ENCODE data around the gene DRD1. TPM values are rescaled to one million over a fixed set of nuclear protein-coding genes. Genes with fewer than 3 reads are reported as not detected.
A peak's percentile ranks its signal among the peaks of the same experiment; 100 is the strongest.

The DRD1 gene
- total and polyA plus RNA-seq, 2 of the 4 experiments (the other 2 are of a cell fraction), result 0.18 to 0.19 TPM

DNA sequence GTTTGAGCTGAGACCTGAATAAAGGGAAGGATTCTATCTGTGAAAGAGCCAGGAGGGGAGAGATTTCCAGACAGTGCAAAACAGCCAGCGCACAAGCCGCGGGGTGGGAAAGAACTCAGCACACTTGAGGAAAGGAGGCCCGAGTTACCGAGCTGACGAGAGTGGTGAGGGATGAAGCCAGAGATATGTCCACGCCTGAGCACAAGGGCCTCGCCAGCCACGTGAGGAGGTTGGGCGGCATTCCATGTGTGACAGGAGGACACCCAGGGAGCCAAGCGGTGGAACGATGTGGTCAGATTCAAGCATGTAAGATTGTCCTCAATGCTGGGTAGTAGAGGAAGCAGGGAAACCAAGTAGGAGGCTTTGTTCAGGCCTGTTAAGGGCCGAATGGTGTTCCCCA is 17.4 kb upstream of the DRD1 start:
- dilution Hi-C loops (cut with HindIII; ENCODE audit: low sequenced_read_pairs, unreplicated experiment) (no loop called here), in situ Hi-C loops (cut with MboI; ENCODE audit: low sequenced_read_pairs) (no loop called here), intact Hi-C loops (cut with micrococcal nuclease) (no loop called here)
- CTCF ChIA-PET, result no interaction called here
- Histone ChIP-seq H3K36me3 (ENCODE audit: control insufficient read depth, insufficient read depth, low read length) (no peaks in the 10 kb centered on the region), H3K9me3 (ENCODE audit: control insufficient read depth, insufficient read depth, low read length) (no peaks in the 10 kb centered on the region), H3K4me1 (ENCODE audit: control insufficient read depth, insufficient read depth, low read length) (no peaks in the 10 kb centered on the region), H2BK5ac (ENCODE audit: low read depth, low read length, poor library complexity, severe bottlenecking) (no peak overlapping the region), H2BK15ac (ENCODE audit: low read depth, low read length) (no peak overlapping the region), H4K91ac (ENCODE audit: insufficient read depth, low read depth, low read length) (no peak overlapping the region), H2AFZ (replicated peaks; ENCODE audit: low read length, poor library complexity) (no peak overlapping the region), H4K20me1 (ENCODE audit: insufficient read depth, low read length) (no peaks in the 10 kb centered on the region), H2BK120ac (ENCODE audit: low read depth, low read length) (no peak overlapping the region), H3K23ac (ENCODE audit: low read depth, low read length) (no peak overlapping the region), H3K9ac (ENCODE audit: low read depth, low read length) (no peak overlapping the region), H3K27me3 (ENCODE audit: control insufficient read depth, insufficient read depth, low read length) (peaks cover 8% of the 10 kb centered on the region; the same call in 1 of the 2 replicates), H3K14ac (replicated peaks; ENCODE audit: low read depth, low read length) (no peak overlapping the region), H3K79me1 (ENCODE audit: low read depth in 1 of 2, low read length in 2 of 2) (no peaks in the 10 kb centered on the region), H2AK5ac (ENCODE audit: low read depth, low read length) (no peak overlapping the region), H4K5ac (ENCODE audit: low read depth, low read length) (no peak overlapping the region), H3K56ac (ENCODE audit: extremely low read depth, insufficient read depth, low read length) (no peak overlapping the region), H2BK20ac (ENCODE audit: low read depth, low read length) (no peak overlapping the region), H3K4ac (ENCODE audit: low read depth, low read length) (no peak overlapping the region), H3K4me3 (ENCODE audit: insufficient read depth, low read depth, low read length) (no peak overlapping the region), H3K18ac (ENCODE audit: low read depth, low read length) (no peak overlapping the region), H3K27ac (ENCODE audit: insufficient read depth, low read length) (no peak overlapping the region), H3K9me1 (ENCODE audit: insufficient read depth, low read length) (no peaks in the 10 kb centered on the region), H2AK9ac (replicated peaks; ENCODE audit: low read depth, low read length, poor library complexity) (peak overlapping the region; percentile 46), H3K4me2 (ENCODE audit: low read depth, low read length) (no peak overlapping the region), H4K8ac (ENCODE audit: low read depth in 2 of 2, low read length in 2 of 2) (no peak overlapping the region)
- POLR2A ChIA-PET (ENCODE audit: unreplicated experiment), result no interaction called here
- no TSS peak for BruUV-seq (replicated peaks)
- no peak for ATAC-seq (ENCODE audit: low read depth)
- no peak for TF ChIP-seq CEBPB (IDR thresholded peaks at IDR 0.05; ENCODE audit: low read depth, low read length)
- TF ChIP-seq SMC3 (IDR thresholded peaks at IDR 0.05; ENCODE audit: low read depth, low read length), result no peak
- no peak for TF ChIP-seq RFX5 (IDR thresholded peaks at IDR 0.05; ENCODE audit: low read depth, low read length)
- TF ChIP-seq POLR2A (IDR thresholded peaks at IDR 0.05; ENCODE audit: low read depth, low read length), result no peak
- TF ChIP-seq MXI1 (IDR thresholded peaks at IDR 0.05; ENCODE audit: borderline replicate concordance, low read depth, low read length), result no peak
- TF ChIP-seq NFE2L2 (IDR thresholded peaks at IDR 0.05; ENCODE audit: low read depth, low read length), result no peak
- no peak for TF ChIP-seq MAFK (IDR thresholded peaks at IDR 0.05; ENCODE audit: low read depth, low read length)
- TF ChIP-seq CHD1 (IDR thresholded peaks at IDR 0.05; ENCODE audit: low read depth, low read length), result no peak
- no peak for TF ChIP-seq FOS (IDR thresholded peaks at IDR 0.05; ENCODE audit: low read depth, low read length)
- TF ChIP-seq BHLHE40 (IDR thresholded peaks at IDR 0.05; ENCODE audit: low read depth, low read length), result no peak
- TF ChIP-seq, protein P1, sequence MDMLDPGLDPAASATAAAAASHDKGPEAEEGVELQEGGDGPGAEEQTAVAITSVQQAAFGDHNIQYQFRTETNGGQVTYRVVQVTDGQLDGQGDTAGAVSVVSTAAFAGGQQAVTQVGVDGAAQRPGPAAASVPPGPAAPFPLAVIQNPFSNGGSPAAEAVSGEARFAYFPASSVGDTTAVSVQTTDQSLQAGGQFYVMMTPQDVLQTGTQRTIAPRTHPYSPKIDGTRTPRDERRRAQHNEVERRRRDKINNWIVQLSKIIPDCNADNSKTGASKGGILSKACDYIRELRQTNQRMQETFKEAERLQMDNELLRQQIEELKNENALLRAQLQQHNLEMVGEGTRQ (IDR thresholded peaks at IDR 0.05; ENCODE audit: low read depth, low read length), result no peak
- no peak for TF ChIP-seq RAD21 (IDR thresholded peaks at IDR 0.05; ENCODE audit: low read length)
- TF ChIP-seq, protein P2, sequence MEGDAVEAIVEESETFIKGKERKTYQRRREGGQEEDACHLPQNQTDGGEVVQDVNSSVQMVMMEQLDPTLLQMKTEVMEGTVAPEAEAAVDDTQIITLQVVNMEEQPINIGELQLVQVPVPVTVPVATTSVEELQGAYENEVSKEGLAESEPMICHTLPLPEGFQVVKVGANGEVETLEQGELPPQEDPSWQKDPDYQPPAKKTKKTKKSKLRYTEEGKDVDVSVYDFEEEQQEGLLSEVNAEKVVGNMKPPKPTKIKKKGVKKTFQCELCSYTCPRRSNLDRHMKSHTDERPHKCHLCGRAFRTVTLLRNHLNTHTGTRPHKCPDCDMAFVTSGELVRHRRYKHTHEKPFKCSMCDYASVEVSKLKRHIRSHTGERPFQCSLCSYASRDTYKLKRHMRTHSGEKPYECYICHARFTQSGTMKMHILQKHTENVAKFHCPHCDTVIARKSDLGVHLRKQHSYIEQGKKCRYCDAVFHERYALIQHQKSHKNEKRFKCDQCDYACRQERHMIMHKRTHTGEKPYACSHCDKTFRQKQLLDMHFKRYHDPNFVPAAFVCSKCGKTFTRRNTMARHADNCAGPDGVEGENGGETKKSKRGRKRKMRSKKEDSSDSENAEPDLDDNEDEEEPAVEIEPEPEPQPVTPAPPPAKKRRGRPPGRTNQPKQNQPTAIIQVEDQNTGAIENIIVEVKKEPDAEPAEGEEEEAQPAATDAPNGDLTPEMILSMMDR (conservative IDR thresholded peaks at IDR 0.05; ENCODE audit: low read depth, low read length), result no peak
- TF ChIP-seq MAZ (IDR thresholded peaks at IDR 0.05; ENCODE audit: borderline replicate concordance, low read depth, low read length), result no peak
- no peak for TF ChIP-seq RCOR1 (IDR thresholded peaks at IDR 0.05; ENCODE audit: insufficient replicate concordance, low read length)
- TF ChIP-seq, protein P3, sequence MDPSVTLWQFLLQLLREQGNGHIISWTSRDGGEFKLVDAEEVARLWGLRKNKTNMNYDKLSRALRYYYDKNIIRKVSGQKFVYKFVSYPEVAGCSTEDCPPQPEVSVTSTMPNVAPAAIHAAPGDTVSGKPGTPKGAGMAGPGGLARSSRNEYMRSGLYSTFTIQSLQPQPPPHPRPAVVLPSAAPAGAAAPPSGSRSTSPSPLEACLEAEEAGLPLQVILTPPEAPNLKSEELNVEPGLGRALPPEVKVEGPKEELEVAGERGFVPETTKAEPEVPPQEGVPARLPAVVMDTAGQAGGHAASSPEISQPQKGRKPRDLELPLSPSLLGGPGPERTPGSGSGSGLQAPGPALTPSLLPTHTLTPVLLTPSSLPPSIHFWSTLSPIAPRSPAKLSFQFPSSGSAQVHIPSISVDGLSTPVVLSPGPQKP (IDR thresholded peaks at IDR 0.05; ENCODE audit: borderline replicate concordance, low read depth, low read length), result no peak
- 95% methylated on average over 6 of the region's 13 CpGs; no CpG with 5 or more reads in 1 of the 2 experiments for WGBS, 2 experiments (ENCODE audit: extremely low coverage in 2 of 2, insufficient read length in 1 of 2)
- DNase-seq, result no peak

Data from IMR-90 (cell line).